Kidney glomerular epithelial cell (primary cell): Measurements from ENCODE around the gene RAB35.
A peak's percentile ranks its signal among the peaks of the same experiment; 100 is the strongest.

Experiments
- DNase-seq: peaks from one replicate; lab custom pipeline; 2025; lab: John Stamatoyannopoulos, UW

The RAB35 gene

GRCh38 chr12:120132863-120133385 lies 16.4 kb upstream of the RAB35 start:
- no peak for DNase-seq

- no peak for DNase-seq
Observed at GRCh38 chr12:120132054-120132836, 15.7 kb upstream of the RAB35 start.

GRCh38 chr12:120131116-120131515 lies 14.6 kb upstream of the RAB35 start:
- no peak for DNase-seq

GRCh38 chr12:120130011-120130410 lies 13.5 kb upstream of the RAB35 start:
- no peak for DNase-seq

- no peak for DNase-seq
Observed at GRCh38 chr12:120126635-120127005, 10.1 kb upstream of the RAB35 start.

GRCh38 chr12:120125792-120126634 lies 9.5 kb upstream of the RAB35 start:
- DNase-seq, result no peak

GRCh38 chr12:120125029-120125428 lies 8.5 kb upstream of the RAB35 start:
- DNase-seq, result no peak

- DNase-seq, result no peak
Observed at GRCh38 chr12:120121766-120122293, 5.3 kb upstream of the RAB35 start.

- no peak for DNase-seq
Observed at GRCh38 chr12:120121343-120121742, 4.8 kb upstream of the RAB35 start.

GRCh38 chr12:120119271-120119973 lies 2.9 kb upstream of the RAB35 start:
- DNase-seq, result peak; percentile 39

GRCh38 chr12:120118321-120119061 lies 1.9 kb upstream of the RAB35 start:
- DNase-seq, result no peak

GRCh38 chr12:120117961-120118320 lies 1.4 kb upstream of the RAB35 start:
- DNase-seq, result no peak

- peak; percentile 80 for DNase-seq
Observed at GRCh38 chr12:120116792-120117651, 469 bp upstream of the RAB35 start.

- DNase-seq, result no peak
Observed at GRCh38 chr12:120115692-120116440, 687 bp downstream of the RAB35 start.

- no peak for DNase-seq
Observed at GRCh38 chr12:120115066-120115465, 1.5 kb downstream of the RAB35 start.

GRCh38 chr12:120110550-120111501 lies 5.7 kb downstream of the RAB35 start:
- no peak for DNase-seq

GRCh38 chr12:120109570-120110267 lies 6.8 kb downstream of the RAB35 start:
- no peak for DNase-seq

- DNase-seq, result no peak
Observed at GRCh38 chr12:120106151-120106550, 10.4 kb downstream of the RAB35 start.
